ENCODE data around the gene ACY1. TPM values are rescaled to one million over a fixed set of nuclear protein-coding genes. Genes with fewer than 3 reads are reported as not detected.

ACY1 gene
- total RNA-seq, 2 experiments from 2014 or later = 4.9 TPM

DNA sequence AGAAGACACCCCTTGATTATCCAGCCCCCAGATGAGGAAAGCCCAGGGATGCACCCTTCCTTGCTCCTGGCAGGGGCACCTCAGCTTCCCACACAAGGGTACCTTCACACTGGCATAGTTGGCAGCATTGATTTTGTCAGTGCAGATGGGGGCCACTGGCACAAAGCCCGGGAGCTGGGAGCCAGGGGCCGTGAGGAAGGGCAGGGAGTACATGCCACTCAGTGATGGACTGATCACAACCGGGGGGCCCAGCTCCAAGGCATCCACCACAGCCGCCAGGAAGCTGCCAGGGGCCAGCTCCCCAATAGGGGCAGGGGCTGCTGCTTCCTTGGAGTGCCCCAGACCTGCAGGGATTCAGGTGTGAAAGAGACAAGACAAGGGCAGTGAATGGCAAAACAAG lies 13.5 kb upstream of the ACY1 start:
- Mint-ChIP-seq H3K4me1 (ENCODE audit: low read depth) (peaks cover 54% of the 10 kb centered on the region), H3K36me3 (ENCODE audit: low read depth) (peaks cover 10% of the 10 kb centered on the region), H3K27me3 (no peaks in the 10 kb centered on the region), H3K27ac (no peak overlapping the region), H3K4me3 (no peak overlapping the region), H3K9me3 (no peaks in the 10 kb centered on the region)
- Histone ChIP-seq H3K9me3 (ENCODE audit: control insufficient read depth in 1 of 2, insufficient read depth in 1 of 2, low read length in 2 of 2) (no peaks in the 10 kb centered on the region), H3K27me3 (ENCODE audit: control insufficient read depth in 1 of 2, insufficient read depth in 2 of 2, low read length in 2 of 2) (no peaks in the 10 kb centered on the region), H3K27ac (ENCODE audit: low read depth in 1 of 2, low read length in 2 of 2) (no peak overlapping the region), H3K4me3 (ENCODE audit: low read length) (no peak overlapping the region), H3K4me1 (ENCODE audit: insufficient read depth, low read length) (peaks cover 55% of the 10 kb centered on the region), H3K36me3 (ENCODE audit: insufficient read depth, low read length) (no peaks in the 10 kb centered on the region)
- intact Hi-C loops (cut with DNase I, micrococcal nuclease) = no loop called here
- DNase-seq (no peak), ATAC-seq (ENCODE audit: poor library complexity) (no peak)
- ChIA-PET POLR2A (interaction anchor here (1.7 to 1.8 kb wide), 2 partner anchors 13 to 28 kb away, joined by 5 to 6 read pairs; partner anchors contain the start of genes PARP3 and RRP9), CTCF (interaction anchor here (1.1 kb wide), 1 partner anchor 13 kb away, joined by 3 read pairs; no protein-coding TSS in a partner anchor)
- TF ChIP-seq, protein P1, sequence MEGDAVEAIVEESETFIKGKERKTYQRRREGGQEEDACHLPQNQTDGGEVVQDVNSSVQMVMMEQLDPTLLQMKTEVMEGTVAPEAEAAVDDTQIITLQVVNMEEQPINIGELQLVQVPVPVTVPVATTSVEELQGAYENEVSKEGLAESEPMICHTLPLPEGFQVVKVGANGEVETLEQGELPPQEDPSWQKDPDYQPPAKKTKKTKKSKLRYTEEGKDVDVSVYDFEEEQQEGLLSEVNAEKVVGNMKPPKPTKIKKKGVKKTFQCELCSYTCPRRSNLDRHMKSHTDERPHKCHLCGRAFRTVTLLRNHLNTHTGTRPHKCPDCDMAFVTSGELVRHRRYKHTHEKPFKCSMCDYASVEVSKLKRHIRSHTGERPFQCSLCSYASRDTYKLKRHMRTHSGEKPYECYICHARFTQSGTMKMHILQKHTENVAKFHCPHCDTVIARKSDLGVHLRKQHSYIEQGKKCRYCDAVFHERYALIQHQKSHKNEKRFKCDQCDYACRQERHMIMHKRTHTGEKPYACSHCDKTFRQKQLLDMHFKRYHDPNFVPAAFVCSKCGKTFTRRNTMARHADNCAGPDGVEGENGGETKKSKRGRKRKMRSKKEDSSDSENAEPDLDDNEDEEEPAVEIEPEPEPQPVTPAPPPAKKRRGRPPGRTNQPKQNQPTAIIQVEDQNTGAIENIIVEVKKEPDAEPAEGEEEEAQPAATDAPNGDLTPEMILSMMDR (IDR thresholded peaks at IDR 0.05) = no peak

DNA sequence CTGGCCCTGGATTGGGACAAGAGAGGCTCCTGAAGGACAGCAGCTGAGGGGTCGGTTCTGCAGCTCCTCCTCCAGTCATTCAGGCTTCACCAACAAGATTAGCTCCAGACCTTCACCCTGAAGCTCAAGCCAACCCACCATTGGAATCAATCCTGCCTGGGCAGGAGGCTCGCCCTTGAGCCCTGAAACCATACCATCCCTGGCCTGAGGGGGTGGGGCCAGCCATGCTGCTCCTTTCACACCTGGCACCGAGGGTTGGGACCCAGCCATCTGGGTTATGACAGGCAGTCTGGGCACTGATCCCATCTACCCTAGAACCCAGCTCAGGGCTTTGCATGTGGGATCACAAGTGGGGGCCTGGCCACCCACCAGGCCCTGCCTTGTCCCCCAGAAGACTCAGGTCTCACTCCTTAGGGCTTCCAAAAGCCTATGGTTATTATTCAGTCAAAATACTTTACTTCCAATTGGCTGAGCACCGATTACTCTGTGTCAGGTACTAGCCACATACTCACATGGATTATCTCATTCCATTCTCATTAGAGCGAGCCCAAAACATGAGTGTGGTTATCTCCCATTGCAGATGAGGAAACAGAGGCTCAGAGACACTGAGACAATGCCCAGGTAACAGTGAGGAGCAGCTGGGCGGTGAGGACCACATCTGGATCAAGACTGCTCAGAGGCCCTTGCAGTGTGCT lies 12.6 kb upstream of the ACY1 start:
- H3K4me1 ChIP-seq (ENCODE audit: insufficient read depth, low read length) = peaks cover 61% of the 10 kb centered on the region
- TF ChIP-seq, protein P1 (IDR thresholded peaks at IDR 0.05) = no peak
- POLR2A ChIA-PET = interaction anchor here (1.7 to 1.8 kb wide), 2 partner anchors 12 to 29 kb away, joined by 5 to 6 read pairs; partner anchors contain the start of genes PARP3 and RRP9
- H3K36me3 ChIP-seq (ENCODE audit: insufficient read depth, low read length) = no peaks in the 10 kb centered on the region
- H3K4me3 Mint-ChIP-seq = peak overlapping the region; percentile 67
- ATAC-seq (ENCODE audit: poor library complexity) (no peak), DNase-seq (no peak)
- H3K9me3 Mint-ChIP-seq = no peaks in the 10 kb centered on the region
- H3K27me3 Mint-ChIP-seq = no peaks in the 10 kb centered on the region
- H3K27ac ChIP-seq (ENCODE audit: low read depth in 1 of 2, low read length in 2 of 2) = no peak overlapping the region
- H3K4me1 Mint-ChIP-seq (ENCODE audit: low read depth) = peaks cover 55% of the 10 kb centered on the region
- H3K9me3 ChIP-seq (ENCODE audit: control insufficient read depth in 1 of 2, insufficient read depth in 1 of 2, low read length in 2 of 2) = no peaks in the 10 kb centered on the region
- H3K27me3 ChIP-seq (ENCODE audit: control insufficient read depth in 1 of 2, insufficient read depth in 2 of 2, low read length in 2 of 2) = no peaks in the 10 kb centered on the region
- intact Hi-C loops (cut with DNase I, micrococcal nuclease) = no loop called here
- peaks cover 15% of the 10 kb centered on the region for H3K36me3 Mint-ChIP-seq (ENCODE audit: low read depth)
- CTCF ChIA-PET = interaction anchor here (1.1 to 4.7 kb wide), 2 partner anchors 12 to 13 kb away, joined by 3 to 46 read pairs; partner anchors contain the start of gene ACY1
- no peak overlapping the region for H3K4me3 ChIP-seq (ENCODE audit: low read length)
- peak overlapping the region; percentile 42 for H3K27ac Mint-ChIP-seq

DNA sequence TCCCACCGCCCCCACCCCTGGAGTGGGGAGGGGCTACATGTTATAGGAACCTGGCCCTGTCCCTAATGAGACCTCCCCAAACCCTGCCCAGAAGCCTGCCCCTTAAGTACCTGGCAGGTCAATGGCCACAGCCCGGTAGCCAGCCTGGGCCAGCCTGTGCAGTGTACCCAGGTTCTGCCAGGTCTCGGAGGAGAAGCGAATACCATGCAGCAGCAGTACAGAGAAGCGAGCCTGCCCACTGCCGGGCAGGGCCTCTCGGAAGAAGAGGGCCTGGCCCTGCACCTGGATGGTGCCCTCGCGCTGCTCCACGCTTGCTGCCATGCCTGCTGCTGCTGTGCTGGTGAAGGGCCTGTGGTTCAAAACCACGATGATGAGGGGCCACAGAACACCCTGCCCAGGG lies 12.0 kb upstream of the ACY1 start:
- peaks cover 52% of the 10 kb centered on the region for H3K4me1 Mint-ChIP-seq (ENCODE audit: low read depth)
- H3K4me3 Mint-ChIP-seq = peak overlapping the region; percentile 66

More for the DNA sequence above, 12.0 kb upstream of the ACY1 start:
- no peaks in the 10 kb centered on the region for H3K36me3 ChIP-seq (ENCODE audit: insufficient read depth, low read length)
- POLR2A ChIA-PET = no interaction called here
- no peaks in the 10 kb centered on the region for H3K27me3 Mint-ChIP-seq
- no peak overlapping the region for H3K27ac Mint-ChIP-seq
- DNase-seq = no peak
- H3K9me3 Mint-ChIP-seq = no peaks in the 10 kb centered on the region
- H3K36me3 Mint-ChIP-seq (ENCODE audit: low read depth) = peaks cover 15% of the 10 kb centered on the region
- no peak overlapping the region for H3K4me3 ChIP-seq (ENCODE audit: low read length)
- no peak for ATAC-seq (ENCODE audit: poor library complexity)
- H3K27ac ChIP-seq (ENCODE audit: low read depth in 1 of 2, low read length in 2 of 2) = no peak overlapping the region
- CTCF ChIA-PET = interaction anchor here (4.7 kb wide), 1 partner anchor 12 kb away, joined by 46 read pairs; the partner anchor contains the start of gene ACY1
- H3K4me1 ChIP-seq (ENCODE audit: insufficient read depth, low read length) = peaks cover 61% of the 10 kb centered on the region
- TF ChIP-seq, protein P1 (IDR thresholded peaks at IDR 0.05) = no peak
- H3K9me3 ChIP-seq (ENCODE audit: control insufficient read depth in 1 of 2, insufficient read depth in 1 of 2, low read length in 2 of 2) = no peaks in the 10 kb centered on the region
- H3K27me3 ChIP-seq (ENCODE audit: control insufficient read depth in 1 of 2, insufficient read depth in 2 of 2, low read length in 2 of 2) = no peaks in the 10 kb centered on the region
- intact Hi-C loops (cut with DNase I, micrococcal nuclease) = no loop called here
